Bone marrow (tissue), 2 donors: ENCODE measurements around the gene CNN3.
"Not testable (repeated sequence)": the region's sequence is repeated elsewhere in the genome, so short reads cannot be mapped to it uniquely, and the experiment has no call there.

Experiments
- DNase-seq, 2 donors: peaks; one replicate each; lab custom pipeline; 2025; lab: John Stamatoyannopoulos, UW

CNN3 gene

DNA sequence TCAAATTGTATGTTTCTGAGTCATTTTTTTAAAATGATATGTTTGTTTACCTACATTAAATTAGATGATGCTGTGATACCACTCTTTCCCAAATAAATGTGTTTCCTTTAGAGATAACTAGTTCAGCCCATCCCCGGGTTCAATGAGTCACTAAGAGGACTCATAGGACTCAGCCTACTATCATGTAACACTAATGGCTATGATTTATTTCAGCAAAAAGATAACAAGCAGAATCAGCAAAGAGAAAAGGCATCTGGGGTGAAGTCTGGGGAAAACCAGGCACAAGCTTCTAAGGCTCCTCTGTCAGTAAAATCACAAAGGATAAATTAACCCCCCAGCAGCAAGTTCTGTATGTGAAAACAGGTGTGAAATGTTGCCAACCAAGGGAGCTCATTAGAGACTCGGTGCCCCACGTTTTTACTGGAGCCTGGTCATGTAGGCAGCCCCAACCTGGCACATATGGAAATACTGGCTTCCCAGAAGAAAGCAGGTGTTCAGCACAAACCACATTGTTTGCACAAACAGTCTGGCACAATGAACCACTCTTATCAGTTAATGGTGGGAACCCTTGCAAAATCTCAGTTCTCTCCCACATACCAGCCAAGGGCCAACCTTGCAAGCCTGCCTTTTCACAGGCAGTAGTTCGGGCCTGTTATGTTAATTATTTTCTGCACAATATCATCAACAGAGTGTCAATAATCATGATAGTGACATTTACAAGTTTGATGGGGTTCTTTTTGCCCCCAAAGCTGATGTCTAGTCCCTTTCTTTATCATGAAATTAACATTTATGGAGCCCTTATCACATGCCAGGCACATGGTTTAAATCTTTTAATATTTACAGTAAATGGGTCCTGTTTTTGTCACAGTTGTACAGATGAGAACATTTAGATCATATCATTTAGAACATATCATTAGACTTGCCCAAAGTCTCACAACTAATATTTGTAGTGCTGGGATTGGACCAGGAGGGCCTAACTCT lies 23.1 kb upstream of the CNN3 start:
- no peak for DNase-seq

- DNase-seq = no peak
Measured at GRCh38 chr1:94947437-94947836, 20.5 kb upstream of the CNN3 start.

GRCh38 chr1:94946886-94947285 lies 20.0 kb upstream of the CNN3 start:
- DNase-seq = no peak

DNA sequence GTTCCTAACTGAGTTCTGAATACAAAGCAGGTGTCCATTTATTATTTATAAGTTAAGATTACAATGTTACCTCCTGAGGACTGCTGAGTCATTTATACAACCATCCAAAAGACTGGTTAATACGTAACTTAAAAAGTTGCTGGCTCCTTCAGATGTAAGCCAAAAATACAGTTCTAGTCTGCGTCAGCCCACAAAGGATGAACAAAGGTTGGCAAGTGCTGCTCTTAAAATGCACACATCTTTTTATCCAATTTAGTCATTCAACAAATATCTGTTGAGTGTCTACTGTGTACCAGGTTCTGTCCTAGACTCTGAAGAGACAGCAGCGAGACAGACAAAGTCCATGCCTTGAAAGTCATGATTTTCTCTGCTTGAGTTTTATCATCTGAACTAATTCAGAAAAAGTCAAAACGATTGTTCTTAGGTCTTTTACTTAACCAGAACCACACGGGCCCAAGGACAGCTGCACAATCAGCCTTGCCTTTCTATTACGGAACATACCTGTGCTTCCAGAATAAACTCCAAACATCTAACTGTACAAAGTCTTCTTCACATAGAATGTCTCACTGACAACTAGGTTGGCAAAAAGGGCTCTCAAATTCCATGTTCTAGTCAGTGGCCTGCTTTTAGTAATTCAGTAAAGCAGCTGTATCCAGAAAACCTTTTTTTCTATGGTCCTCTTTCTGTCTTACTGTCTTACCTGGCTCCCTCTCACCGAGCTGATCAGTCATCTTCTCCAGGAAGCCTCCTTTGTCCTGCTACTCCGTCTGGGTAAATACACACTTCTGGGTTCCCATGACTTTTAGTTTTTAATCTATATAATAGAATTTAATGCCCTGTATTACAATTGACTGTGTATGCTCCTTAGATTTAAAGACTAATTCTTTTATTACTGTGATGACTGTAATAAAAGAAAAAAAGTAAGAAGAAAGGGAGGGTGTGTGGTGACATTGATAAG lies 15.5 kb upstream of the CNN3 start:
- DNase-seq = no peak

DNA sequence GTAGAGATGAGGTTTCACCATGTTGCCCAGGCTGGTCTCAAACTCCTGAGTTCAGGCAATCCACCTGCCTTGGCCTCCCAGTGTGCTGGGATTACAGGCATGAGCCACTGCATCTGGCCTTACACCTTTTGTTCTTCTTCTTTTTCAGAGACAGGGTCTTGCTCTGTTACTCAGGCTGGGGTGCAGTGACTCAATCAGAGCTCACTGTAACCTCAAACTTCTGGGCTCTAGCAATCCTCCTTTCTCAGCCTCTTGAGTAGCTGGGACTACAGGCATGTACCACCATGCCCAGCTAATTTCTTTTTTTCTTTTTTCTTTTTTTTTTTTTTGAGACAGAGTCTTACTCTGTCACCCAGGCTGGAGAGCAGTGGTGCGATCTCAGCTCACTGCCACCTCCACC lies 14.6 kb upstream of the CNN3 start:
- not testable (repeated sequence) for DNase-seq

- DNase-seq = no peak
Measured at GRCh38 chr1:94940738-94941137, 13.8 kb upstream of the CNN3 start.

GRCh38 chr1:94937820-94938219 lies 10.9 kb upstream of the CNN3 start:
- no peak for DNase-seq

GRCh38 chr1:94936861-94937620 lies 10.1 kb upstream of the CNN3 start:
- no peak for DNase-seq

- no peak for DNase-seq
Measured at GRCh38 chr1:94935476-94935875, 8.6 kb upstream of the CNN3 start.

DNA sequence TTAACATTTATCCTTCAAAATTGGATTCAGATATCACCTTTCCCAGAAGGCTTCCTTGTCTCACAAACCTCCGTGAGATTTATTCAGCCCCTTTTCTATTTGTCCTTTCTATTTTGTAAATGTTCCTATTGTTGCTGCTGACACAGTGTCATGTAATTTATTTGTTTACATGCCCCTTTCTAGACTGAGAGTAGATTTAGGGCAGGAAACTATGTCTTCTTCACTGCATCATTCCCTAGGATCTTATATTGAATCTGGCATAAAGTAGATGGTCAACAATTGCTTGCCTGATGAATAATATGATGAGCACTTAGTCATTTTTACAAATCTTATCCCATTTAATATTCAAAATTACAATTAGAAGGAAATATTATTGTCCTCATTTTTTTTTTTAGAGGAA lies 8.1 kb upstream of the CNN3 start:
- DNase-seq = no peak

- DNase-seq = no peak
Measured at GRCh38 chr1:94934551-94934950, 7.6 kb upstream of the CNN3 start.

GRCh38 chr1:94931254-94931841 lies 4.4 kb upstream of the CNN3 start:
- no peak for DNase-seq

GRCh38 chr1:94929351-94930217 lies 2.7 kb upstream of the CNN3 start:
- DNase-seq = no peak

GRCh38 chr1:94928293-94928939 lies 1.5 kb upstream of the CNN3 start:
- DNase-seq = no peak

DNA sequence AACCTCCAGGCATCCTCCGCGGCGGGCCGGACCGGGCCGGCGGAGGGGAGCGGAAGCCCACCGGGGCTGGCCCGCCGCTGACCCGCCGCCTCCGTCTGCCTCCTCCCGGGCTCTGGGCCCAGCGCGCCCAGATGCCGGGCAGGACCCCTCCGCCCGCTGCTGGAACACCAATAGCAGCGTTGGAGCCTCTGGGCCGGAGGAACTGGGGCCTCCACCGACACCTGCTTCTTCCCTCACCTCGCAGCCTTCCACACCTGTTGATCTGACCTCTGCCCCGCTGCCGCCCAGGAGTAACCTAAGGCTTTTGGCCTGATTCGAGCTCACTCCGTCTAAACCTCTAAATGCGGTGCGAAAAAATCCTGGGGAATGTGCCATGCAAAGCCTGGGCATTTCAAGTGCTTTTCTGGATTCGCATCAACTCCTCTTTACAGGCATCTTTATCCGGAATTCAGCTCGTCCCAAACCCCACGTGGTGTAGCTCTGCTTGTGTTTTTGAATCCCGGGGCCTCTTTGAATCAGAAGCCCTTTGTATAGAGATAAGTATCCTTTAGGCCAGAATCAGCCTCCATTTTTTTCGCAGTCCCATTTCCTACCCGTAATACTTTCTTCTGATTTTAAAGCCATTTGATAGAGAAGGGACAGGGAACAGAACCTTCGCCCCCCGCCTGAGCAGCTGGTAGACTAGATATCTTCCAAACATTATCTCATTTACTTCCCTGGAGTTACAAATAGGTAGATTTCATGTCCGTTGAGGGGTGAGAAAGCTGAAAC lies 680 bp upstream of the CNN3 start:
- no peak for DNase-seq

GRCh38 chr1:94926126-94926914 lies 590 bp downstream of the CNN3 start:
- DNase-seq = no peak

DNA sequence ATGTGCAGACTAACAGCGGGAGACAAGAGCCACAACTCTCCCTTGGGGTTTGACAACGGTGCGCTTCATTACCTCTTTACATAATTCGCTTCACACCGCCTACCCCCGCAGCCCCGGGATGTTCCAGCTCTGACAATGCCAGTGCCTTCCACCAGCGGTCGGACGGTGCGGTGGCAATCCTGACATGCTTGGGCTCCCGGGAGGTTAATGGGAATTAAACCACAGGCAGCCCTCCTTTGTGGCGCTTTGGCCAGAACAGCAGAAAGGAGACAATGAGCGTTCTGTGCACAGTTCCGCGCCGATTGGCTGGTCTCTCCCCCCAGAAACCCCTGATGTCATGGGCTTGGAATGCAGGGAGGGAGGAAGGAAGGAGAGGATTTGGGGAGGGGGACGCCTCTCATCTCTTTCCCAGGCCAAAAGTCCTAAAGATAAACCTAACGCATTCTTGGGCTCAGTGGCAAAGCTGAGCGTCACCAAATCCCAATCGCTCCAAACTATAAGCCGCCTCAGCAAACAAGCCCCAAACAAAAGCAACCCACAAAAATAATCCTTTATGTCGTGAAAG lies 1.3 kb downstream of the CNN3 start:
- no peak for DNase-seq

GRCh38 chr1:94925004-94925403 lies 1.9 kb downstream of the CNN3 start:
- no peak for DNase-seq
